Bone marrow (tissue), 2 donors: ENCODE data around the gene CLASP1.
"Not testable (repeated sequence)": the region's sequence is repeated elsewhere in the genome, so short reads cannot be mapped to it uniquely, and the experiment has no call there.

Experiments
- DNase-seq, 2 donors: peaks; one replicate each; lab custom pipeline; 2025; lab: John Stamatoyannopoulos, UW

The CLASP1 gene

GRCh38 chr2:121319941-121320340 is 329.3 kb downstream of the CLASP1 start:
- no peak for DNase-seq

- DNase-seq, result no peak
Measured at GRCh38 chr2:121316986-121317385, 332.3 kb downstream of the CLASP1 start.

DNA sequence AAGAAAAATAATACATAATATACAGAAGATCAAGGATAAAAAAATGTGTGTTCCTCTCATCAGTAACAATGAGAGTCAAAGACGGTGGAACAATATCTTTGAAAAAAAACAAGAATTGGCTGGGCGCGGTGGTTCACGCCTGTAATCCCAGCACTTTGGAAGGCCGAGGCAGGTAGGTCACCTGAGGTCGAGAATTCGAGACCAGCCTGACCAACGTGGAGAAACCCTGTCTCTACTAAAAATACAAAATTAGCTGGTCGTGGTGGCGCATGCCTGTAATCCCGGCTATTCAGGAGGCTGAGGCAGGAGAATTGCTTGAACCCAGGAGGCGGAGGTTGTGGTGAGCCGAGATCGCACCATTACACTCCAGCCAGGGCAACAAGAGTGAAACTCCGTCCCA is 335.6 kb downstream of the CLASP1 start:
- not testable (repeated sequence) for DNase-seq

GRCh38 chr2:121309801-121310200 is 339.5 kb downstream of the CLASP1 start:
- DNase-seq, result no peak

DNA sequence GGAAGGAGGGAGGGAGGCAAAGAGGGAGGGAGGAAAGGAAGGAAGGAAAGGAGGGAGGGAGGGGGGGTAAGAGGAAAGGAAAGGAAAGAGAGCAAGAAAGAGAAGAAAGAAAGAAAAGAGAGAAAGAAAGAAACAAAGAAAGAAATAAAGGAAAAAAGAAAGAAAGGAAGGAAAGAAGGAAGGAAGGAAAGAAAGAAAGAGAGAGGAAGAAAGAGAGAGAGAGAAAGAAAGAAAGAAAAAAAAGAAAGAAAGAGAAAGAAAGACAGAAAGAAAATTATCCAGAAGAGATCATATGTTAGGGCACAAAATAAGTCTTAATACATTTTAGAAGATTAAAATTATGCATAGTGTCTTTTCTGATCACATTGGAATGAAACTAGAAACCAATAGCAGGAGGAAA is 339.9 kb downstream of the CLASP1 start:
- DNase-seq, result no peak

- DNase-seq, result no peak
Measured at GRCh38 chr2:121307048-121307447, 342.2 kb downstream of the CLASP1 start.

DNA sequence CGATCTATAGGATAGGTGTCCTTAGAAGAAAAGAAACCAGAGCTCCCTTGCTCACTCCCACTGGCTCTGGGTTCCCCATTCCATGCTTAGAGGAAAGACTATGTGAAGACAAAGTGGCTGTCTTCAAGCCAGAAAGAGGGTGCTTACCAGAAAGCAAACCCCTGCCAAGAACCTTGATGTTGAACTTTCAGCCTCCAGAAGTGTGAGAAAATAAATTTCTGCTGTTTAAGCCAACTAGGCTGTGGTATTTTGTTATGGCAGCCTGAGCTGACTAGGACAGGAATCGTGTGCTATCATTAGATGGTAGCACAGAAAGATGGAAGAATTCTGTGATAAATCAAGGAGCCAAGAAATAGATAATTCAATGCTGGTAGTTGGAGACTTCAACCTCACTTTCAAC is 344.3 kb downstream of the CLASP1 start:
- DNase-seq, result no peak

- no peak for DNase-seq
Measured at GRCh38 chr2:121303531-121304263, 345.6 kb downstream of the CLASP1 start.

DNA sequence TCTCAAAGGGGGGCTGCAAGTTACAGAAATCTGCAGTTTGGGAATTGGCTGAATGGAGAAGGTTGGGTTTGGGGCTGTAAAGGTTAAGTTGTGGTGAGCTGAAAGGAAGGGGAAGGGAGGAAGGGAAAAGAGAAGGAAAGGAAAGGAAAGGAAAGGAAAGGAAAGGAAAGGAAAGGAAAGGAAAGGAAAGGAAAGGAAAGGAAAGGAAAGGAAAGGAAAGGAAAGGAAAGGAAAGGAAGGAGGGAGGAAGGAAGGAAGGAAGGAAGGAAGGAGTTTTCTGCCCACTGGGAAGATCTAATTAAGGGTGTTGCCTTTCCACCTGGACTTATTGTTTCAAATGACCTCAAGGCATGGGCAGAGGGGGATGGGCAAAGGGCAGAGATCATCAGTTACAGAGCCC is 348.1 kb downstream of the CLASP1 start:
- not testable (repeated sequence) for DNase-seq

GRCh38 chr2:121298476-121298875 is 350.8 kb downstream of the CLASP1 start:
- DNase-seq, result no peak

GRCh38 chr2:121297866-121298265 is 351.4 kb downstream of the CLASP1 start:
- not testable (repeated sequence) for DNase-seq

DNA sequence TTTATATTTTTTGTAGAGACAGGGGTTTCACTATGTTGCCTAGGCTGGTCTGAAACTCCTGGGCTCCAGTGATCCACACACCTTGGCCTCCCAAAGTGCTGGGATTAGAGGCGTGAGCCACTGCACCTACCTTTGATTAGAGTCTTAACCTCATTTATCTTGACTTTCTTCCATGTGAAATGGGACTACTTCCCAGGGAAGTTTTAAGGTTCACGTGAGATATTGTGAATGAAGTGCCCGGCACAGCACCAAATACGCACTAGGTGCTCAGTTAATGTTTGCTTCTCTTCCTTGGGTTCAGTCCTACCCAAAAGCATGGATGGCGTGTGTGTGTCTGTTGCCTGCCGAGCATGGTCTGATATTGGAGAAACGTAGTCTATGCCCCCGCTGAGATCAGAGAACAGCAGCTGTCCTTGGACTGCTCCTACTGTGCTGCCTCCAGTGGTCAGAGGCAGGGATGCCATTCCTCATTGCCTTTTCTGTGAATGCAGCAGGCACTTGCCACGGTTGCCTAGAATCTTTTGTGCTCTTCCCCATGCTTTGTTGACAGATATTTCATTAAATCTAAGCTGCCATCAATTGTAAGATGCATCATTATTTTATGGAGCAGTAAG is 351.9 kb downstream of the CLASP1 start:
- DNase-seq, result no peak

- no peak for DNase-seq
Measured at GRCh38 chr2:121295911-121296650, 353.2 kb downstream of the CLASP1 start.

GRCh38 chr2:121294881-121295840 is 354.1 kb downstream of the CLASP1 start:
- no peak for DNase-seq

GRCh38 chr2:121293450-121294325 is 355.6 kb downstream of the CLASP1 start:
- DNase-seq, result no peak

- no peak for DNase-seq
Measured at GRCh38 chr2:121291251-121291580, 358.0 kb downstream of the CLASP1 start.

- DNase-seq, result no peak
Measured at GRCh38 chr2:121289271-121289670, 360.0 kb downstream of the CLASP1 start.

GRCh38 chr2:121288454-121289231 is 360.6 kb downstream of the CLASP1 start:
- DNase-seq, result no peak

DNA sequence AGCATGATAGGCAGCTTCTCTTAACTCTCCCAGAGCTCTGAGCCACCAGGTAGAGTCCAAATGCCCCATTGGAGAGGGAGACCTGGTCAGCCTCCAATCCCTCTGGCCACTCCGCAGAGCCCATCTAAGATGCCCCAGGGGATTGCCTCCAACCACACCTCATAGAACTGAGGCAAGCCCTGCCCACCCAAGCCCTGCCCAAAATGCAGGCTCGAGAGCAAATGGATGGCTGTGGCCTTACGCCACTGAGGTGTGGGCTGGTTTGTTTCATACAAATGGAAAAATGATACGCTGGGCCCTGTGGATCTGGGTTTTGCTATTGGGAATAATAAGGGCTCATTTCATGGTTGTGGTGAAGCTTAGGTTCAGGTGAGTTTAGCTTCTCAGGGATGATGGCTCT is 361.3 kb downstream of the CLASP1 start:
- no peak for DNase-seq
